Activated T-helper 2 cell treated with anti-CD3 and anti-CD28 coated beads, Interferon-gamma antibody, Interleukin-2, Interleukin-4, amounts not matched to agents 10 μg/mL and 5 μg/mL and 100 μg/mL, durations not matched to agents 14 hours and 24 hours and 36 hours (primary cell): ENCODE measurements around the gene SSRP1. TPM values are rescaled to one million over a fixed set of nuclear protein-coding genes. Genes with fewer than 3 reads are reported as not detected.

Experiments
- DNase-seq: peaks from one replicate; pipeline ENCODE4 v3.0.0; 2021; ENCODE audit warnings: low spot score
- H3K27ac Mint-ChIP-seq: one replicate; pipeline ENCODE4 v1.8.0; 2021; ENCODE audit warnings: mixed read lengths
- H3K27me3 Mint-ChIP-seq: one replicate; pipeline ENCODE4 v1.8.0; 2021; ENCODE audit warnings: low read depth, mixed read lengths
- H3K36me3 Mint-ChIP-seq: one replicate; pipeline ENCODE4 v1.8.0; 2021; ENCODE audit warnings: low read depth, mixed read lengths
- H3K4me1 Mint-ChIP-seq: one replicate; pipeline ENCODE4 v1.8.0; 2021; ENCODE audit warnings: low read depth, mixed read lengths
- H3K4me3 Mint-ChIP-seq: one replicate; pipeline ENCODE4 v1.8.0; 2021; ENCODE audit warnings: low read depth, mild to moderate bottlenecking, moderate library complexity, mixed read lengths
- H3K9me3 Mint-ChIP-seq: one replicate; pipeline ENCODE4 v1.8.0; 2021; ENCODE audit warnings: mixed read lengths
- intact Hi-C: fragments of 100-400 bp; cut with micrococcal nuclease; formaldehyde crosslinking; loops from one replicate; pipeline ENCODE4 v1.15.1; 2023
- total RNA-seq: library from RNA; stranded (reverse); gene quantifications from 2 replicates; pipeline ENCODE4 v1.2.3, GENCODE V29; 2022

Gene SSRP1
- total RNA-seq, 1 donor from 2014 or later = 218 TPM

DNA sequence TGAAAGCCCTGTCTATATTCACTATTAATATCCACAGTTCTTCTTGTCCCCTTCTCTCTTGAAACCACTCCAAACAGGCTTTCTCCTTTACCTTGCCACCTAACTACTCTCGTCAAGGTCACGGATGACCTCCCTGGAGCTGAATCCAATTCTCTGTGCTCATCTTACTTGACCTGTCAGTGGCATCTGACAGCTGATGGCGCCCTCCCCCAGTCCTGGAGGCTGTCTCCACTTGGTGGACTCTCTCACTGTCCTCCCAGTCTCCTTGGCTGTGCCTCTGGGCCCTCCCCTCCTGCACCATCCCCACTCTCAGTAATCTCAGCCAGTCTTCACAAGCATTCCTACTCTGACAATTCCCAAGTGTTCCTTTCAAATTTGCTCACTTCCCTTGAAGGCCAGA lies 19.7 kb downstream of the SSRP1 start:
- no peak overlapping the region for H3K27ac Mint-ChIP-seq
- no peaks in the 10 kb centered on the region for H3K36me3 Mint-ChIP-seq
- no peak for DNase-seq
- no peaks in the 10 kb centered on the region for H3K27me3 Mint-ChIP-seq
- intact Hi-C loops = no loop called here
- no peaks in the 10 kb centered on the region for H3K9me3 Mint-ChIP-seq
- H3K4me3 Mint-ChIP-seq = no peak overlapping the region
- H3K4me1 Mint-ChIP-seq = no peaks in the 10 kb centered on the region

DNA sequence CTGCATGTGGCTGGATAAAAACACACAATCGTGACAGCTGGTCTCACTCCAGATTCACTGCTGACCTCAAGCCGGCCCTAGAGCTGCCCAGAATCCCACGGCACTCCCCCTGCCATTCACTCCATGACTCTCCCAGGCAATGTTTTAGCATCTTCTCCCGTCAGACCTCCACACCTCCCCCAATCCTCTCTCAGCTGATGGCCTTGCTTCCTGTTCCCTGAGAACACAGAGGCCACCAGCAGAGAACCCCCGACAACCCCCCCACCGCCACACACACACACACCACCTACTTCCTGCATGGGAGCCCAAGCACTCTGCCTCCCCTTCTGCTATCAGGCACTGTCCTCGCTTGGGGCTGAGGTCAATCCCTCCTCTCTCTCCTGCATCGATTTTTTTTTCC lies 20.2 kb downstream of the SSRP1 start:
- Mint-ChIP-seq H3K36me3 (no peaks in the 10 kb centered on the region), H3K27me3 (no peaks in the 10 kb centered on the region), H3K9me3 (no peaks in the 10 kb centered on the region), H3K4me3 (no peak overlapping the region), H3K4me1 (peaks cover 3% of the 10 kb centered on the region), H3K27ac (no peak overlapping the region)
- intact Hi-C loops = no loop called here
- no peak for DNase-seq

DNA sequence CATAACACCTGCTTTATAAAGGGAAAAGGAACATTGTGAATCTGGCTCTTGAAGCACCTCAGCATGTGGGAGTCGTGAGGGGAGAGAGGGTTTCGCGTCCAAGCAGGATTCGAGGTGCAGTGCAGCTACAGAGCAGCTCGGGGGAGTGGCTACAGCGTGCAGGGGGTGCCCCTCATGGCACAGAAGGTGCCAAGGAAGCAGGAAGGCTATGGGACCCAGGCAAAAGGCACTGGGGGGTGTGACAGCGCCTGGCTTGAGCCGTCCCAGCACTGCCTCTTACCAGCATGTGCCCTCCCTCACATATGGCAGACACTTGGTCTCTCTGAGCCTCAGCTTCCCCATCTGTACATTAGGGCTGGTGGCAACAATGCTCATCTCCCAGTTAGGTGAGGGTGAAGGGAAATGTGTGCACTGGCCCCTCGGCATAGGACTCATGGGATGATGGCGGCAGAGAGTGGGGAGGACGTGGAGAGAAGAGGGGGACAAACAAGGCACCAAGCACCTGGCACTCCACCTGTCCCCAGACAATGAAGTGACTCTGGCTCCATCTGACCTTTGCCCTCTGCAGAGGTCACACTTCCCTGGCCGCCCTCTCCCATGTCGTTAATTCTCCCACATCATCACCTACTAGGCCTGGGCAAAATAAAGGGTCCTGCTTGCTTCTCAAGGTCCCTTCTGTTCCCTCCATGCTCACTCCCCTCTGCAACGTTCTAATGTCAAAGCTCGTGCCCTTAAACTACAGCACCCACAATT lies 21.3 kb downstream of the SSRP1 start:
- Mint-ChIP-seq H3K27me3 (no peaks in the 10 kb centered on the region), H3K27ac (no peak overlapping the region), H3K36me3 (peaks cover 4% of the 10 kb centered on the region), H3K4me1 (peaks cover 3% of the 10 kb centered on the region), H3K4me3 (no peak overlapping the region), H3K9me3 (no peaks in the 10 kb centered on the region)
- intact Hi-C loops = no loop called here
- no peak for DNase-seq

DNA sequence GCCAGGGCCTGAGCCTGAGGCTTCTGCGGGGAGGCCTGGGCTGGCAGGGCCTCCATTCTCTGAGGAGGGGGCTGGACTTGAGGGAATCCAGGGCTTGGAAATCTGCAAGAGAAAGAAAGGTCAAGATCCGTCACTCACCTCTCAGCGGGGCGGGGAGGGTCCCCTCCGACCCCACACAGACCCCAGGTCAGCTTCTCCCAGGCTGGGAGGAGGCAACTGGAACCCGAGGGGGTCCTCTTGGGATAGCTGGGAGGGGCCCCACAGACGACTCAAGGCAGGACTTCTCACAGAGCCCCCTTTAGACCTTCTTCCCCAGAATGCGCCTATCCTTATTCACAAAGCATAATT lies 21.9 kb downstream of the SSRP1 start:
- Mint-ChIP-seq H3K9me3 (no peaks in the 10 kb centered on the region), H3K36me3 (peaks cover 4% of the 10 kb centered on the region), H3K4me1 (peaks cover 3% of the 10 kb centered on the region), H3K27me3 (no peaks in the 10 kb centered on the region), H3K4me3 (no peak overlapping the region), H3K27ac (no peak overlapping the region)
- intact Hi-C loops = no loop called here
- DNase-seq = no peak

DNA sequence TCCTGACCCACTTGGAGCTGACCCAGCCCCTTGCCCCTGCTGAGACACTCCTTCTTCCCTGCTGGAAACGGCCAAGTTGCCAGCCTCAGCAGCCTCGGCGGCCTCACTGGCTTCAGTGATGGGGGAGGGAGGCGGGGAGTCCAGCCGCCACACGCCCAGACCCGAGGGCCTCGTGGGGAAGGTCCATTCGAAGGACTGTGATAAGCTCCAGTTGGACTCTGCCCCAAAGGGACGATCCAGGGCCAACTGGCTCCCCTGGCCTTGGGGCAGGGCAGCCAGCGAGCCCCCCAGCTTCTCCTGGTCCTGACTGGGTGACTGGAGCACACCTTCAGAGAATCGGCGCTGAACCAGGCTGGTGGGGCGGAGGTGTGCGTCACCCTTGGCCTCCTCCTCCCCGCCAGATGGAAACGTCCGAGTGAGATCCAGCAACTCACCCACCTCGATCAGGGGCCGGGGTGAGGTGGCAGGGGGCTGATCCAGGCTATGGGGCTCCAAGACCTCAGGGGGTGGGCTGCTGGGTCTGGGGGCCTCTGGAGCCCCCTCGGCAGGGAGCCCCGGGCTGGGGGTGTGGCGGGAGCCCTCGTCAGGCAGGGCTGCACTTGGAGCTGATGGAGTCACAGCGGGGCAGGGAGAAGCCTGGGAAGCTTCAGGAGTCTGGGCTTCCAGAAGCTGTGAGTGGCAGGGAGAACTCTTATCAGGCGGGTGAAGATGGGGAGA lies 22.5 kb downstream of the SSRP1 start:
- H3K27me3 Mint-ChIP-seq = no peaks in the 10 kb centered on the region
- peaks cover 4% of the 10 kb centered on the region for H3K36me3 Mint-ChIP-seq
- no peak for DNase-seq
- H3K4me1 Mint-ChIP-seq = peaks cover 3% of the 10 kb centered on the region
- intact Hi-C loops = no loop called here
- no peak overlapping the region for H3K4me3 Mint-ChIP-seq
- no peak overlapping the region for H3K27ac Mint-ChIP-seq
- H3K9me3 Mint-ChIP-seq = no peaks in the 10 kb centered on the region

DNA sequence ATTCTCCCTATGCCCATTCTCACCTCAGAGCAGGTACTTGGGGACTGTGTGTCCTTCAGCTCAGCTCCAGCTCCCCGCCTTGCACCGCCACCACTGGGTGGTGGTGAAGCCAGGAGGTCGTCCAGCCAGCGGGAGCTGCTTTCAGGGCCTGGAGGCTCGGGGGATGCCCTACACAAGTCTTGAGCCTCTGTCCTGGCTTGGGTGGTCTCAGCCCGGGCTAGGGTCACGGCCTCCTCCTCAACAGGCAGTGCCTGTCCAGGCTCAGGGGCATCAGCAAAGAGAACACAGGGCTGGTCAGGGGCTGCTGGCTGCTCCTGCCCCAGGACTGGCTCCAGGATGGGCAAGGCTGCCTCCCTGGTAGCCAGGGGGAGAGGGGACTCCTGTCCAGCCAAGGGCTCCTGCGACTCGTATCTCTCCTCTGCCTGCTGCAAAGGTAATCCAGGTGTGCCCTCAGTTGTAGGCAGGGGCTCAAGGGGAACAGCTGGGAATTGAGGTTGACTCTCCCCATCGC lies 23.1 kb downstream of the SSRP1 start:
- Mint-ChIP-seq H3K27me3 (no peaks in the 10 kb centered on the region), H3K4me3 (no peak overlapping the region), H3K4me1 (peaks cover 3% of the 10 kb centered on the region), H3K9me3 (no peaks in the 10 kb centered on the region), H3K36me3 (peaks cover 4% of the 10 kb centered on the region), H3K27ac (no peak overlapping the region)
- no peak for DNase-seq
- intact Hi-C loops = no loop called here

DNA sequence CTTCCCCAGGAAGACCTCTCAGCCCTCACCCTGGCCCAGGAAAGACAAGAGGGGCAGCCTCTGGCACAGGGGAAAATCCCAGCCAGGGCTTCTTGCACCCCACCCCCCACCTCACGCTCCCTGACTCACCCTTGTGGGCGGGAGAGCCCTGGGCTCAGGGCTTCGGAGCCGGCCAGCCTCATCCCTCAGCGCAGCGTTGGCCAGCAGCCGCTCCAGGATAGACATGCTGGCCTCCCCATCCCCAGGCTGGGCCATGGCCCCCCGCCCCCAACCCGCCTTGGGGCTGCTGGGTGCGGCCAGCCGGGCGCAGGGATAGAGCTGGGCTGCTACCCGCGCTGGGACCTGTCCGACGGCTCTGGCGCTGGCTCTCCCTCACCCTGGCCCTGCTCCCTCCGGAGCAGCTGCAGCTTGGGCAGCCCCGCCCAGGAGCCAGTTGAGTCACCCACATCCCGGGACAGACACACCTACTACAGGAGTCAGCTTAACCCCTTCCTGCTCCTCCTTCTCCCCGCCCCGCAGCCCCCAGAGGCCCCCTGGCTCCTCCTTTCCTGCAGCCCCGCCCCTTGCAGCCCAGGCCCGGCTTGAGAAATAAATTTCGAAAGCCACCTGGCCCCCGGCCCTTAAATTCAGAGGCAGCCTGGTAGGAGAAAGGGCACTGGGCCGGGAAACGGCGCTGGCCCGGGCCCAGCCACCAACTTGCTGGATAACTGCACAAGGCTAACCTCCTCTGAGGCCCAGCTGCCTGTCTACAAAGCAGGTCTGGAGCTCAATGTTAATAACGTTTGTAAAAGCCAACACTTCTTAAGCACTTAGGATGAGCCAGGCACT lies 24.4 kb downstream of the SSRP1 start:
- H3K9me3 Mint-ChIP-seq = no peaks in the 10 kb centered on the region
- peaks cover 4% of the 10 kb centered on the region for H3K36me3 Mint-ChIP-seq
- no peak overlapping the region for H3K27ac Mint-ChIP-seq
- H3K27me3 Mint-ChIP-seq = no peaks in the 10 kb centered on the region
- peak; percentile 70 for DNase-seq
- H3K4me1 Mint-ChIP-seq = peaks cover 3% of the 10 kb centered on the region
- intact Hi-C loops = loop anchor here (1.0 kb wide), 1 partner anchor 13 kb away; the partner anchor contains the start of gene TNKS1BP1
- peak overlapping the region; percentile 28 for H3K4me3 Mint-ChIP-seq

DNA sequence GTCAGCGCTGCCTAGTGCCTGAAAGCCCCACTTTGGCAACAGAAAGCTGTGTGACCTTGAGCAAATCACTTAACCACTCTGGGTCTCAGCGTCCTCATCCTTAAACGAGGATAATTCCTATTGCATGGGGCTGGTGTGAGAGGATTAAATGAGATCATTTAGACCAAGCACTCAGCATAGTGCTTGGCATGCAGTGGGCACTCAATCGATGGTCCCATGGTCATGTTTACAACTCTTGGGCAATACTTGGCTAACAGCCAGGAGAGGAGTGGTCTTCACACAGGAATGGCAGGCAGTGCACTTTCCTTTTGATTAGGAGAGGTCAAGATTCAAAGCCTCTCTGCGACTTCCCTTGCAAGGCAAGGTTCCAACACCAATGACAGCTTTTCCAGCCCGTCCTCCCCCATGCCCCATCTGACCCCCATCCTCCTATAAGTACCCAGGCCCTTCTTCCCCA lies 25.0 kb downstream of the SSRP1 start:
- Mint-ChIP-seq H3K4me3 (peak overlapping the region; percentile 28), H3K36me3 (peaks cover 4% of the 10 kb centered on the region), H3K9me3 (no peaks in the 10 kb centered on the region), H3K4me1 (peaks cover 3% of the 10 kb centered on the region), H3K27ac (no peak overlapping the region), H3K27me3 (no peaks in the 10 kb centered on the region)
- no peak for DNase-seq
- intact Hi-C loops = loop anchor here (1.0 kb wide), 1 partner anchor 14 kb away; the partner anchor contains the start of gene TNKS1BP1

DNA sequence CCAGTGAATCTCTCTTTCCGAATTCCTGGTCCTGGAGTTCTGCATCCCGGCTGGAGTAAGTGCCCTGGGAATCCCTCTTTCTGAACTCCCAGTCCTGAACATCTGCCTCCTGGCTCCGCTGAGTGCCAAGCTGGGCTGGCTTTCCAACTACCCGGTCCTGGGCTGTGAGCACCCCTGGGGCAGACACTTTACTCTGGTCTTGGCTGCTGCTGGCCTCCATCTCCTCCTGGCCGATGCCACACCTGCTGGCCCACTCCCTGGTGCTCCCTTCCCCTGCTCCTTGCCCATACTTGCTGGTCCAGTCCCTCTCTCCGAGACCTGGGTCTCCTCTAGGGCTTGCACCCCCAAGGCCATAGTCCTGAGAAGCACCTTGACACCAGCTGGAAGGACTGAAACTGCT lies 25.6 kb downstream of the SSRP1 start:
- no peaks in the 10 kb centered on the region for H3K27me3 Mint-ChIP-seq
- DNase-seq = no peak
- intact Hi-C loops = no loop called here
- no peak overlapping the region for H3K27ac Mint-ChIP-seq
- H3K4me3 Mint-ChIP-seq = no peak overlapping the region
- H3K36me3 Mint-ChIP-seq = peaks cover 4% of the 10 kb centered on the region
- H3K4me1 Mint-ChIP-seq = peaks cover 3% of the 10 kb centered on the region
- H3K9me3 Mint-ChIP-seq = no peaks in the 10 kb centered on the region

DNA sequence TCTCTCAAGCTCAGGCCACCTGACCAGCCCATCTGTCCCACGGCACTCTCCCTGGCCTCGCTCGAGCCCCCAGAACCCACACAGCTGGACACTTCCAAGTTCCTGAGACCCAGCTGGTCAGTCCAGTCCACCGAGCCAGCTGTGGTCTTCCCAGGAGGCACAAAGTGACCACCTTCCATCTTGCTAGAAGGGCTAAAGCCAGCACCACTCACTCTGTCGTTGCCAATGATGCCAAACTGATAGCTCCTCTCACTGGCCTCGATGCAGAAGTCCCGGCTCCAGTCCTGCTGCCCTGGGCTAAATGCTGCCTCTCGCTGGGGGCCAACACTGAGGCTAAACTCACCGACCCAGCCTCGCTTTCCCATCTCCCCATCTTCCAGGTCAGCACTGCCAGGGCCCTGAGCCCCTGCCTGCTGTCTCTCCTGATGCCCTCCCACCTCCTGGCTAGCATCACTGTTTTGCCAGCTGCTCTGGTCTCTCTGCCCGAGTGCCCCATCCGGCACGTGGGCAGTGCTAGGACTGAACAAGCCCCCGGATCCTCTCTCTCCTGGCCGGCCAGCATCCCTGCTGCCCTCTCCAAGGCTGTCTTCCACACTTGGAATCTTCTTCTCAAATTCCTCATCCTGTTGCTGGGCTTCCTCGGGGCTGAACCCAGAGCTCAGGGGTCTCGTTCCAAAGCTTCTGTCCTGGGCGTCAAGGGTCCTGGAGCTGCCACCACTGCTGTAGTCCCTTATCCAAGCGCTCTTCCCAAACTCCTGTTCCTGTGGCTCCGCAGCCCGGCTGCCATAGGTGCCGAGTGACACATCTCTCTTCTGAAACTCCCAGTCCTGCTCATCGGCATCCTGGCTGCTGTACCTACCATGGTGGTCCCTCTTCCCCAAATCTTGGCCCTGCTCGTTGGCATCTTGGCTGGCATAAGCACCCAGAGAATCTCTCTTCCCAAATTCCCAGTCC lies 26.3 kb downstream of the SSRP1 start:
- Mint-ChIP-seq H3K36me3 (peaks cover 4% of the 10 kb centered on the region), H3K4me1 (peaks cover 3% of the 10 kb centered on the region), H3K27ac (no peak overlapping the region), H3K4me3 (no peak overlapping the region), H3K27me3 (no peaks in the 10 kb centered on the region), H3K9me3 (no peaks in the 10 kb centered on the region)
- intact Hi-C loops = no loop called here
- DNase-seq = no peak

DNA sequence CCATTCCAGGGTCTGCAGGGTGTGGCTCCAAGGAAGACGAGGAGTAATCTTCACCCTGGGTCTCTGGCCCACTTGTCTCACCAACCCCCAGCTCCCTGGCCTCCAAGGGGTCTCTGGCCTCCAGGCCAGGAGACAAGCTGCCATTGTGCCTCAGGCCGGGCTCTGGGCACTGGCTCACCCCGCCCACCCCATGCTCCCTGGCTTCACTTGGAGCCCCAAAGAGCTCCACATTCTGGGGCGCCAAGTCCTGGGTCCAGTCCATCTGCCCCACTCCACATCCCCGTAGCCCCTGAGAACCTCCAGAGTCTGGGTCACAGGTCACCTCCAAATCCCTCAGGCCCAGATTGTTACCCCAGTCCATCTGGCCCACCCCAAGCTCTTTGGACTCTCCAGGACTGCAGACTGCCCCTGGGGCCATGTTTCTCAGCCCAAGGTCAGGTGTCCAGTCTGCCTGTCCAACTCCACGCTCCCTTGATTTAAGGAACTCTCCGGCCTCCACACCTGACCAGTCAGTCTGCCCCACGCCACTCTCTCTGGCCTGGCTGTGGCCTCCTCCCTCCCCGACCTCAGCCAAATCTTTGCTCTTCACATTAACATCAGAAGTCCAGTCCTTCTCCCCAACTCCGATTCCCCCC lies 27.1 kb downstream of the SSRP1 start:
- Mint-ChIP-seq H3K27me3 (no peaks in the 10 kb centered on the region), H3K4me3 (no peak overlapping the region), H3K27ac (no peak overlapping the region), H3K9me3 (no peaks in the 10 kb centered on the region), H3K36me3 (peaks cover 4% of the 10 kb centered on the region), H3K4me1 (peaks cover 3% of the 10 kb centered on the region)
- intact Hi-C loops = no loop called here
- DNase-seq = no peak
